Prostate gland (tissue), 2 donors: ENCODE measurements around the gene AS3MT. TPM values are rescaled to one million over a fixed set of nuclear protein-coding genes. Genes with fewer than 3 reads are reported as not detected.

ENCODE experiments used
- DNase-seq: peaks from one replicate; pipeline ENCODE4 v3.0.0-alpha.2; 2019; ENCODE audit warnings: low spot score
- H3K27ac ChIP-seq, 2 donors: fragments of 200-600 bp; sonication (generic); 2 replicates each; pipeline ENCODE4 v1.5.1; 2017 to 2019
- H3K27me3 ChIP-seq: fragments of 200-600 bp; sonication (generic); replicated peaks from 2 replicates; pipeline ENCODE4 v1.5.1; 2019; ENCODE audit not compliant: insufficient read depth
- H3K36me3 ChIP-seq, 2 donors: fragments of 200-600 bp; sonication (generic); 1 replicate in 1 of 2; 2 replicates in 1 of 2; pipeline versions ENCODE4 v1.5.1 to v1.8.1; 2017 to 2019
- H3K4me1 ChIP-seq: fragments of 200-600 bp; sonication (generic); replicated peaks from 2 replicates; pipeline ENCODE4 v1.5.1; 2019
- H3K4me3 ChIP-seq, 2 donors: fragments of 200-600 bp; sonication (generic); 2 replicates each; pipeline ENCODE4 v1.5.1; 2017 to 2019
- H3K9me3 ChIP-seq: fragments of 200-600 bp; sonication (generic); 2 replicates; pipeline ENCODE4 v1.5.1; 2017
- CTCF ChIP-seq, 4 experiments: fragments of 200-600 bp in 2 of 4; fragments of 450-650 bp in 2 of 4; sonication (generic) in 2 of 4; IDR thresholded peaks; 1 replicate in 3 of 4; 2 replicates in 1 of 4; pipeline ENCODE4 v1.5.1; 2016 to 2019; ENCODE audit warnings: antibody characterized with exemption in 4 of 4, mild to moderate bottlenecking in 2 of 4, moderate library complexity in 2 of 4
- POLR2A ChIP-seq: fragments of 450-650 bp; IDR thresholded peaks from one replicate; pipeline ENCODE4 v1.6.1; 2016; ENCODE audit warnings: antibody characterized with exemption, mild to moderate bottlenecking
- POLR2AphosphoS5 ChIP-seq: sonication (generic); formaldehyde crosslinking; IDR thresholded peaks from one replicate; pipeline ENCODE4 v1.6.1; 2017; ENCODE audit warnings: antibody characterized with exemption
- WGBS: methylation state at CpG from one replicate; pipeline ENCODE4 v1.1.5; 2018; 5-methylcytosine and 5-hydroxymethylcytosine counted together
- intact Hi-C: fragments of 100-400 bp; cut with DNase I; formaldehyde crosslinking; loops from one replicate; pipeline ENCODE4 v1.14.2; 2022
- total RNA-seq, 2 donors: library from RNA; depleted of rRNA; stranded (reverse); fragments of >200 nt; gene quantifications; one replicate each; pipeline ENCODE4 v1.1.0, GENCODE V29; 2016

Gene AS3MT
- total RNA-seq, 2 donors from 2014 or later = 8.4 to 17.4 TPM

GRCh38 chr10:102827597-102827975 lies 41.7 kb upstream of the AS3MT start:
- intact Hi-C loops = no loop called here

GRCh38 chr10:102831322-102832071 lies 37.8 kb upstream of the AS3MT start:
- no peaks in the 10 kb centered on the region for H3K36me3 ChIP-seq
- H3K9me3 ChIP-seq = no peaks in the 10 kb centered on the region
- intact Hi-C loops = loop anchor here (5.0 kb wide), 1 partner anchor 71 kb away; no protein-coding TSS in a partner anchor
- H3K4me3 ChIP-seq = no peak overlapping the region
- H3K4me1 ChIP-seq = no peaks in the 10 kb centered on the region
- 69% methylated on average over 16 of the region's 16 CpGs for WGBS
- no peaks in the 10 kb centered on the region for H3K27me3 ChIP-seq
- DNase-seq = no peak
- TF ChIP-seq CTCF (IDR thresholded peaks at IDR 0.05) (no peak), POLR2AphosphoS5 (no peak), POLR2A (no peak)
- H3K27ac ChIP-seq = no peak overlapping the region

More at GRCh38 chr10:102827597-102827975, 41.7 kb upstream of the AS3MT start:
- no peak for TF ChIP-seq CTCF (IDR thresholded peaks at IDR 0.05)
- no peak for TF ChIP-seq POLR2A
- TF ChIP-seq POLR2AphosphoS5 = no peak
- 84% methylated on average over 5 of the region's 5 CpGs for WGBS
- Histone ChIP-seq H3K27ac (no peak overlapping the region), H3K4me1 (no peaks in the 10 kb centered on the region), H3K4me3 (no peak overlapping the region), H3K36me3 (no peaks in the 10 kb centered on the region), H3K9me3 (no peaks in the 10 kb centered on the region), H3K27me3 (no peaks in the 10 kb centered on the region)
- no peak for DNase-seq

- TF ChIP-seq POLR2AphosphoS5 = no peak
- no peak for TF ChIP-seq CTCF (IDR thresholded peaks at IDR 0.05)
- TF ChIP-seq POLR2A = no peak
- no peak overlapping the region for H3K27ac ChIP-seq
- no peaks in the 10 kb centered on the region for H3K9me3 ChIP-seq
- intact Hi-C loops = loop anchor here (5.0 kb wide), 1 partner anchor 70 kb away; no protein-coding TSS in a partner anchor
- 85% methylated on average over 14 of the region's 14 CpGs for WGBS
- no peaks in the 10 kb centered on the region for H3K36me3 ChIP-seq
- no peak for DNase-seq
- H3K4me1 ChIP-seq = no peaks in the 10 kb centered on the region
- no peak overlapping the region for H3K4me3 ChIP-seq
- no peaks in the 10 kb centered on the region for H3K27me3 ChIP-seq
These were observed 37.0 kb upstream of the AS3MT start for GRCh38 chr10:102832248-102832647.

GRCh38 chr10:102832987-102833386 lies 36.3 kb upstream of the AS3MT start:
- no peaks in the 10 kb centered on the region for H3K27me3 ChIP-seq
- WGBS = 81% methylated on average over 4 of the region's 4 CpGs
- no peaks in the 10 kb centered on the region for H3K4me1 ChIP-seq
- no peak for DNase-seq
- TF ChIP-seq CTCF (IDR thresholded peaks at IDR 0.05) (no peak), POLR2A (no peak), POLR2AphosphoS5 (no peak)
- H3K36me3 ChIP-seq = no peaks in the 10 kb centered on the region
- H3K9me3 ChIP-seq = no peaks in the 10 kb centered on the region
- intact Hi-C loops = loop anchor here (5.0 kb wide), 1 partner anchor 69 kb away; no protein-coding TSS in a partner anchor
- H3K4me3 ChIP-seq = no peak overlapping the region
- H3K27ac ChIP-seq = no peak overlapping the region

GRCh38 chr10:102834143-102834542 lies 35.1 kb upstream of the AS3MT start:
- Histone ChIP-seq H3K4me3 (no peak overlapping the region), H3K27me3 (no peaks in the 10 kb centered on the region), H3K36me3 (no peaks in the 10 kb centered on the region), H3K27ac (no peak overlapping the region), H3K4me1 (no peaks in the 10 kb centered on the region), H3K9me3 (no peaks in the 10 kb centered on the region)
- TF ChIP-seq CTCF (IDR thresholded peaks at IDR 0.05) (no peak), POLR2AphosphoS5 (no peak), POLR2A (no peak)
- 47% methylated on average over 9 of the region's 9 CpGs for WGBS
- no peak for DNase-seq
- intact Hi-C loops = loop anchor here (5.0 kb wide), 1 partner anchor 68 kb away; no protein-coding TSS in a partner anchor
